Liver (tissue), 9 donors: ENCODE measurements around the gene ZFYVE19. TPM values are rescaled to one million over a fixed set of nuclear protein-coding genes. Genes with fewer than 3 reads are reported as not detected.
A peak's percentile ranks its signal among the peaks of the same experiment; 100 is the strongest.

ENCODE experiments used
- DNase-seq: peaks from one replicate; pipeline ENCODE4 v3.0.0-alpha.2; 2017; ENCODE audit warnings: low spot score
- H3K27ac ChIP-seq, 2 donors: one replicate each; pipeline ENCODE4 v1.7.0; 2013; ENCODE audit warnings: inconsistent platforms in 2 of 2, low read length in 2 of 2, control low read depth in 1 of 2, low read depth in 1 of 2, mild to moderate bottlenecking in 1 of 2
- H3K27me3 ChIP-seq, 4 donors: one replicate each; pipeline versions ENCODE4 v1.6.1 to v1.7.0; 2013; ENCODE audit warnings: low read length in 3 of 4, inconsistent platforms in 1 of 4, mild to moderate bottlenecking in 1 of 4, moderate library complexity in 1 of 4; ENCODE audit not compliant: control insufficient read depth in 4 of 4, insufficient read depth in 4 of 4
- H3K36me3 ChIP-seq, 4 donors: one replicate each; pipeline versions ENCODE4 v1.6.1 to v1.7.0; 2013; ENCODE audit warnings: low read length in 3 of 4, mild to moderate bottlenecking in 3 of 4, low read depth in 1 of 4, moderate library complexity in 1 of 4; ENCODE audit not compliant: control insufficient read depth in 4 of 4, insufficient read depth in 3 of 4
- H3K4me1 ChIP-seq, 4 donors: one replicate each; pipeline versions ENCODE4 v1.6.1 to v1.7.0; 2013; ENCODE audit warnings: low read length in 3 of 4, mild to moderate bottlenecking in 3 of 4, moderate library complexity in 1 of 4; ENCODE audit not compliant: control insufficient read depth in 4 of 4, insufficient read depth in 4 of 4
- H3K4me3 ChIP-seq, 3 donors: one replicate each; pipeline versions ENCODE4 v1.6.1 to v1.7.0; 2013; ENCODE audit warnings: low read length in 3 of 3, control low read depth in 1 of 3, low read depth in 1 of 3, mild to moderate bottlenecking in 1 of 3
- H3K9ac ChIP-seq, 2 donors: one replicate each; pipeline ENCODE4 v1.7.0; 2013; ENCODE audit warnings: low read length in 2 of 2, mild to moderate bottlenecking in 2 of 2, moderate library complexity in 2 of 2, control low read depth in 1 of 2, low read depth in 1 of 2
- H3K9me3 ChIP-seq, 4 donors: one replicate each; pipeline versions ENCODE4 v1.6.1 to v1.7.0; 2013; ENCODE audit warnings: low read length in 3 of 4; ENCODE audit not compliant: control insufficient read depth in 4 of 4
- ATF3 ChIP-seq: IDR thresholded peaks from 2 replicates; pipeline ENCODE4 v1.6.1; 2016; ENCODE audit warnings: antibody characterized with exemption
- CTCF ChIP-seq: fragments of 150-350 bp; IDR thresholded peaks from 2 replicates; pipeline ENCODE4 v1.5.1; 2017; ENCODE audit warnings: improper control_type of control experiment, low read depth, low read length; ENCODE audit not compliant: missing input control
- EGR1 ChIP-seq, 2 donors: IDR thresholded peaks; 2 replicates each; pipeline ENCODE4 v1.6.1; 2016 to 2018; ENCODE audit warnings: antibody characterized with exemption in 2 of 2, low read depth in 2 of 2
- FOXA1 ChIP-seq: IDR thresholded peaks from 2 replicates; pipeline ENCODE4 v1.6.1; 2016; ENCODE audit warnings: antibody characterized with exemption
- FOXA2 ChIP-seq: IDR thresholded peaks from 2 replicates; pipeline ENCODE4 v1.6.1; 2016; ENCODE audit warnings: antibody characterized with exemption
- GABPA ChIP-seq, 2 donors: IDR thresholded peaks in 1 of 2; conservative IDR thresholded peaks in 1 of 2; 2 replicates each; pipeline ENCODE4 v1.6.1; 2016; ENCODE audit warnings: antibody characterized with exemption in 2 of 2, mild to moderate bottlenecking in 1 of 2, moderate library complexity in 1 of 2
- HNF4A ChIP-seq, 2 donors: conservative IDR thresholded peaks; 2 replicates each; pipeline ENCODE4 v1.6.1; 2016; ENCODE audit warnings: antibody characterized with exemption in 2 of 2, mild to moderate bottlenecking in 2 of 2
- HNF4G ChIP-seq: IDR thresholded peaks from 2 replicates; pipeline ENCODE4 v1.6.1; 2016; ENCODE audit warnings: antibody characterized with exemption
- JUND ChIP-seq, 2 donors: IDR thresholded peaks; 2 replicates each; pipeline ENCODE4 v1.6.1; 2016; ENCODE audit warnings: antibody characterized with exemption in 2 of 2
- MAX ChIP-seq: IDR thresholded peaks from 2 replicates; pipeline ENCODE4 v1.6.1; 2016; ENCODE audit warnings: antibody characterized with exemption
- NR2F2 ChIP-seq: IDR thresholded peaks from 2 replicates; pipeline ENCODE4 v1.6.1; 2016; ENCODE audit warnings: antibody characterized with exemption
- RAD21 ChIP-seq, 2 donors: IDR thresholded peaks; 2 replicates each; pipeline ENCODE4 v1.6.1; 2016; ENCODE audit warnings: antibody characterized with exemption in 2 of 2, mild to moderate bottlenecking in 2 of 2
- REST ChIP-seq: IDR thresholded peaks from 2 replicates; pipeline ENCODE4 v1.6.1; 2016; ENCODE audit warnings: antibody characterized with exemption, mild to moderate bottlenecking
- RXRA ChIP-seq, 2 donors: IDR thresholded peaks; 2 replicates each; pipeline ENCODE4 v1.6.1; 2017 to 2018; ENCODE audit warnings: antibody characterized with exemption in 2 of 2, mild to moderate bottlenecking in 1 of 2
- SP1 ChIP-seq: IDR thresholded peaks from 2 replicates; pipeline ENCODE4 v1.6.1; 2018; ENCODE audit warnings: antibody characterized with exemption, mild to moderate bottlenecking
- TAF1 ChIP-seq: conservative IDR thresholded peaks from 2 replicates; pipeline ENCODE4 v1.6.1; 2016; ENCODE audit warnings: antibody characterized with exemption, mild to moderate bottlenecking
- YY1 ChIP-seq: IDR thresholded peaks from 2 replicates; pipeline ENCODE4 v1.6.1; 2016; ENCODE audit warnings: antibody characterized with exemption, mild to moderate bottlenecking
- ZBTB33 ChIP-seq: IDR thresholded peaks from 2 replicates; pipeline ENCODE4 v1.6.1; 2016; ENCODE audit warnings: antibody characterized with exemption
- WGBS: extraction: QIAGEN DNeasy Blood & Tissue Kit; methylation state at CpG from one replicate; pipeline ENCODE4 v1.1.7; 2013; 5-methylcytosine and 5-hydroxymethylcytosine counted together
- polyA plus RNA-seq, 2 donors: library from polyadenylated mRNA; stranded (reverse) in 1 of 2; unstranded in 1 of 2; fragments of 200-250 nt in 1 of 2; fragments of >200 nt in 1 of 2; fragmentation: Nextera tagmentation in 1 of 2; extraction: Ambion mirVana in 1 of 2; gene quantifications; one replicate each; pipeline versions ENCODE4 v1.2.1 to v1.2.3, GENCODE V29; 2013 to 2015
- total RNA-seq, 2 donors: library from RNA; depleted of rRNA; stranded (reverse); fragments of >200 nt; gene quantifications; one replicate each; pipeline ENCODE4 v1.2.3, GENCODE V29; 2014
- donor health status: healthy.
- donor health status: healthy.
- donor health status: healthy.
- donor health status: healthy.
- donor health status: healthy.

ZFYVE19 gene
- total and polyA plus RNA-seq, 4 donors = 10.4 to 41.2 (median 19.7) TPM

GRCh38 chr15:40762919-40763800 is 43.7 kb upstream of the ZFYVE19 start:
- peak overlapping the region; percentile 54 to 93 (median 78) for H3K4me3 ChIP-seq
- no peaks in the 10 kb centered on the region for H3K27me3 ChIP-seq
- H3K4me1 ChIP-seq = peaks cover 6 to 32% (median 18%) of the 10 kb centered on the region in 4 donors
- peaks cover 0 to 16% (median 5%) of the 10 kb centered on the region in 4 donors for H3K36me3 ChIP-seq
- H3K9ac ChIP-seq = peak overlapping the region; percentile 41 to 88
- DNase-seq = peak; percentile 79
- peak overlapping the region; percentile 89 to 93 for H3K27ac ChIP-seq
- no peak for TF ChIP-seq FOXA2
- no peak for TF ChIP-seq ZBTB33
- TF ChIP-seq ATF3 = no peak
- peak; percentile 47 for TF ChIP-seq YY1
- peak in 1 of 2 donors; percentile 76 for TF ChIP-seq HNF4A (conservative IDR thresholded peaks at IDR 0.05)
- no peak for TF ChIP-seq REST
- no peak for TF ChIP-seq GABPA (IDR thresholded peaks at IDR 0.05 in 1 of 2, conservative IDR thresholded peaks at IDR 0.05 in 1 of 2)
- peak in 1 of 2 donors; percentile 38 for TF ChIP-seq RXRA (IDR thresholded peaks at IDR 0.05)
- TF ChIP-seq TAF1 = no peak
- TF ChIP-seq EGR1 (IDR thresholded peaks at IDR 0.05; ENCODE audit: low read depth in 2 of 2) = peak in 1 of 2 donors; percentile 35
- no peak for TF ChIP-seq SP1
- TF ChIP-seq JUND (IDR thresholded peaks at IDR 0.05) = no peak
- TF ChIP-seq NR2F2 = no peak
- TF ChIP-seq FOXA1 = no peak
- TF ChIP-seq MAX = peak; percentile 85
- no peak for TF ChIP-seq CTCF
- TF ChIP-seq HNF4G = no peak
- no peak for TF ChIP-seq RAD21 (IDR thresholded peaks at IDR 0.05)
- WGBS = 29% methylated on average over 55 of the region's 55 CpGs
- H3K9me3 ChIP-seq = no peaks in the 10 kb centered on the region
